Suprapubic skin (tissue), 4 donors: ENCODE measurements around the gene PRR5.
"Not testable (repeated sequence)": the region's sequence is repeated elsewhere in the genome, so short reads cannot be mapped to it uniquely, and the experiment has no call there.

Experiments
- POLR2A ChIP-seq, 2 donors: fragments of 450-650 bp; IDR thresholded peaks; one replicate each; pipeline ENCODE4 v1.6.1; 2017; ENCODE audit warnings: antibody characterized with exemption in 2 of 2, mild to moderate bottlenecking in 2 of 2, moderate library complexity in 2 of 2
- POLR2AphosphoS5 ChIP-seq, 3 donors: sonication (generic); formaldehyde crosslinking; IDR thresholded peaks; one replicate each; pipeline ENCODE4 v1.6.1; 2017; ENCODE audit warnings: antibody characterized with exemption in 3 of 3
- TF ChIP-seq, protein P1 (sequence below), 2 donors: fragments of 200-600 bp in 1 of 2; fragments of 450-650 bp in 1 of 2; sonication (generic) in 1 of 2; IDR thresholded peaks; one replicate each; pipeline ENCODE4 v1.5.1; 2016 to 2019; ENCODE audit warnings: antibody characterized with exemption in 2 of 2, mild to moderate bottlenecking in 1 of 2, moderate library complexity in 1 of 2

DNA sequence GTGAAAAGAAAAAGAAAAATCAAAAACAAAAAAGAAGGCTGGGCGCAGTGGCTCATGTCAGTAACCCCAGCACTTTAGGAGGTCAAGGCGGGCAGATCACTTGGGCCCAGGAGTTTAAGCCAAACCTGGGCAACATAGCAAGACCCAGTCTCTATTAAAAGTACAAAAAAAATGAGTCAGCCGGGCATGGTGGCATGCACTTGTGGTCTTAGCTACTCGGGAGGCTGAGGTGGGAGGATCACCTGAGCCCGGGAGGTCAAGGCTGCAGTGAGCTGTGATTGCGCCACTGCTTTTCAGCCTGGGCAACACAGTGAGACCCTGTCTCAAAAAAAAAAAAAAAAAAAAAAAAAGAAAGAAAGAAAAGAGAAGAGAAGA, 26.0 kb upstream of the PRR5 start:
- TF ChIP-seq, protein P1, sequence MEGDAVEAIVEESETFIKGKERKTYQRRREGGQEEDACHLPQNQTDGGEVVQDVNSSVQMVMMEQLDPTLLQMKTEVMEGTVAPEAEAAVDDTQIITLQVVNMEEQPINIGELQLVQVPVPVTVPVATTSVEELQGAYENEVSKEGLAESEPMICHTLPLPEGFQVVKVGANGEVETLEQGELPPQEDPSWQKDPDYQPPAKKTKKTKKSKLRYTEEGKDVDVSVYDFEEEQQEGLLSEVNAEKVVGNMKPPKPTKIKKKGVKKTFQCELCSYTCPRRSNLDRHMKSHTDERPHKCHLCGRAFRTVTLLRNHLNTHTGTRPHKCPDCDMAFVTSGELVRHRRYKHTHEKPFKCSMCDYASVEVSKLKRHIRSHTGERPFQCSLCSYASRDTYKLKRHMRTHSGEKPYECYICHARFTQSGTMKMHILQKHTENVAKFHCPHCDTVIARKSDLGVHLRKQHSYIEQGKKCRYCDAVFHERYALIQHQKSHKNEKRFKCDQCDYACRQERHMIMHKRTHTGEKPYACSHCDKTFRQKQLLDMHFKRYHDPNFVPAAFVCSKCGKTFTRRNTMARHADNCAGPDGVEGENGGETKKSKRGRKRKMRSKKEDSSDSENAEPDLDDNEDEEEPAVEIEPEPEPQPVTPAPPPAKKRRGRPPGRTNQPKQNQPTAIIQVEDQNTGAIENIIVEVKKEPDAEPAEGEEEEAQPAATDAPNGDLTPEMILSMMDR (IDR thresholded peaks at IDR 0.05): not testable (repeated sequence)
- not testable (repeated sequence) for TF ChIP-seq POLR2AphosphoS5, POLR2A (IDR thresholded peaks at IDR 0.05)
